NCI-H1092 treated with DMSO at 0.1 percent for 48 hours (cell line): ENCODE data around the gene ZNF280B.
A peak's percentile ranks its signal among the peaks of the same experiment; 100 is the strongest.
"Not testable (repeated sequence)": the region's sequence is repeated elsewhere in the genome, so short reads cannot be mapped to it uniquely, and the experiment has no call there.

Experiments
- DNase-seq: peaks from one replicate; lab custom pipeline; 2025; lab: John Stamatoyannopoulos, UW

ZNF280B gene

GRCh38 chr22:22535662-22536061 is 27.1 kb upstream of the ZNF280B start:
- DNase-seq, result no peak

DNA sequence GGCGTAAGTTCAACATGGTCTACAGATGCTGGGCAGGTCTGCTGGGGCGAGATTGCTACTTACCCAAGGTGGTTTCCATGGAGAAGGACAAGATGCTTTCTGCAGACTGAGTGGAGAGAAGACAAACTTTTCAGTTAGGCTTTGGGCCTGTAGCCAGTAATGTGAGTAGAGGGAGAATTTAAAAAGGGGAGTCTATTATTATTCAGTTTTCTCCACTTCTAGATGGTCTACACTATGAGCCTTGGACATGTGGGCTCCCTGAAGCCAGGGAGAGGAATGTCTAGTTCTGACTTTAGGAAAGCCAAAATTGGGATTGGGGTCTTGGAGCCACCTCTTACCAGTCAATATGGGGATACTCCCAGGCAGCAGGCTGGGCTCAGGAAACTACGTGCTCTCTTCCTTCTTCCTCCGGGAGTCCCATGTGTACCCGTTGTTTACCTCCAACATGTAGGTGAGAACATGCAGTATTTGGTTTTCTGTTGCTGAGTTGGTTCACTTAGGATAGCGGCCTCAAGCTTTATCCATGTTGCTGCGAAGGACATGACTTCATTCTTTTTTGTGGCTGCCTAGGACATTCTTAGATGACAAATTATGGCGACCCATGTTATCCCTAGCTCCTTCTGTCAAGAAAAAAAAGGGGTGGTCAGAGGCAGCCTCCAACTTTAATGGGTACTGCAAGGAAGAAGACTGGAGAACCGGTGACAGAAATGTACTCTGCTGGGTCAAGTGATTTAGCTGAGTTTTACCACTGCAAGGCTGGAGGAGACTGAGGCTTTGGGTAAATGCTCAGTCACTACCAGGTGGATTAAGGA is 26.3 kb upstream of the ZNF280B start:
- DNase-seq, result no peak

DNA sequence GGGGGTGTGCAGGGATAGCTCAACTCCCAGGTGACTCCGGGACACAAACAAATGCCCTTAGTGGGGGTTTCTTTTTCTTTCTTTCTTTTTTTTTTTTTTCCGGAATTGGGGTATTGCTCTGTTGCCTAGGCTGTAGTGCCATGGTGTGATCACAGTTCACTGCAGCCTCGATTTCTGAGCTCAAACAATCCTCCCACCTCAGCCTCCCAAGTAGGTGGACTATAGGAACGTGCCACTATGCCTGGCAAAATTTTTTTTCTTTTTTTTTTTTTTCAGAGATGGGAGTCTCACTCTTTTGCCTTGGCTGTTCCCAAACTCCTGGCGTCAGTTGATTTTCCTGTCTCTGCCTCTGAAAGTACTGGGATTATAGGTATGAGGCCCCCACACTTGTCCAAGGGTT is 25.3 kb upstream of the ZNF280B start:
- no peak for DNase-seq

GRCh38 chr22:22533417-22533816 is 24.9 kb upstream of the ZNF280B start:
- DNase-seq, result no peak

DNA sequence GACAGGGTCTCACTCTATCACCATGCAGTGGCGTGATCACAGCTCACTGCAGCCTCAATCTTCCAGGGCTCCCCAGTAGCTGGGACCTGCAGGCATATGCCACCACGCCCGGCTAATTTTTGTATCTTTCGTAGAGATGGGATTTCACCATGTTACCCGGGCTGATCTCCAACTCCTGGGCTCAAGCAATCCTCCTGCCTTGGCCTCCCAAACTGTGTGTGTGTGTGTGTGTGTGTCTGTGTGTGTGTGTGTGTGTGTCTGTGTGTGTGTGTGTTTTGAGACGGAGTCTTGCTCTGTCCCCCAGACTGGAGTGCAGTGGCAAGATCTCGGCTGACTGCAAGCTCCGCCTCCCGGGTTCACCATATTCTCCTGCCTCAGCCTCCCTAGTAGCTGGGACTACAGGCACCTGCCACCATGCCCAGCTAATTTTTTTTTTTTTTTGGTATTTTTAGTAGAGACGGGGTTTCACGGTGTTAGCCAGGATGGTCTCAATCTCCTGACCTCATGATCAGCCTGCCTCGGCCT is 24.1 kb upstream of the ZNF280B start:
- not testable (repeated sequence) for DNase-seq

- DNase-seq, result no peak
Measured at GRCh38 chr22:22531770-22532546, 23.4 kb upstream of the ZNF280B start.

GRCh38 chr22:22528780-22529179 is 20.2 kb upstream of the ZNF280B start:
- DNase-seq, result no peak

DNA sequence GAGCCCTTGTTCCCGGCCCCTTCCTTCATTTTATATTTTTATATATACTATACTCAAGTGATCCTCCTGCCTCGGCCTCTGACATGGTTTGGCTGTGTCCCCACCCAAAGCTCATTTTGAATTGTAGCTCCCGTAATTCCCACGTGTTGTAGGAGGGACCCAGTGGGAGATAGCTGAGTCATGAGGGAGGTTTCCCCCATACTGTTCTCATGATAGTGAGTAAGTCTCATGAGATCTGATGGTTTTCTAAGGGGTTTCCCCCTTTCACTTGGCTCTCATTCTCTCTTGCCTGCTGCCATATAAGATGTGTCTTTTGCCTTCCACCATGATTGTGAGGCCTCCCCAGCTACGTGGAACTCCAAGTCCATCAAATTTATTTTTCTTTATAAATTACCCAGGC is 18.8 kb upstream of the ZNF280B start:
- DNase-seq, result no peak

- no peak for DNase-seq
Measured at GRCh38 chr22:22526125-22526912, 17.8 kb upstream of the ZNF280B start.

- DNase-seq, result no peak
Measured at GRCh38 chr22:22523494-22523893, 15.0 kb upstream of the ZNF280B start.

DNA sequence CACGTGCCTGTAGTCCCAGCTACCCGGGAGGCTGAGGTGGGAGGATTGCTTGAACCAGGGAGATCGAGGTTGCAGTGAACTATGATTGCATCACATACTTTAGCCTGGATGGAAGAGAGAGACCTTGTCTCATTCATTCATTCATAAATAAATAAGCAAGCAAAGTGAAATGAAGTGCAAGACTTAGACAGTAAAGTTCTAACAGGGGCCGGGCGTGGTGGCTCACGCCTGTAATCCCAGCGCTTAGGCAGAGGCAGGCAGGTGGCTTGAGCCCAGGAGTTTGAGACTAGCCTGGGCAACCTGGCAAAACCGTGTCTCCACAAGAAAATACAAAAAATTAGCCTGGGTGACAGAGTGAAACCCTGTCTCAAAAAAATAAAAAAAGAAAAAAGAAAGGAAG is 13.1 kb upstream of the ZNF280B start:
- no peak for DNase-seq

DNA sequence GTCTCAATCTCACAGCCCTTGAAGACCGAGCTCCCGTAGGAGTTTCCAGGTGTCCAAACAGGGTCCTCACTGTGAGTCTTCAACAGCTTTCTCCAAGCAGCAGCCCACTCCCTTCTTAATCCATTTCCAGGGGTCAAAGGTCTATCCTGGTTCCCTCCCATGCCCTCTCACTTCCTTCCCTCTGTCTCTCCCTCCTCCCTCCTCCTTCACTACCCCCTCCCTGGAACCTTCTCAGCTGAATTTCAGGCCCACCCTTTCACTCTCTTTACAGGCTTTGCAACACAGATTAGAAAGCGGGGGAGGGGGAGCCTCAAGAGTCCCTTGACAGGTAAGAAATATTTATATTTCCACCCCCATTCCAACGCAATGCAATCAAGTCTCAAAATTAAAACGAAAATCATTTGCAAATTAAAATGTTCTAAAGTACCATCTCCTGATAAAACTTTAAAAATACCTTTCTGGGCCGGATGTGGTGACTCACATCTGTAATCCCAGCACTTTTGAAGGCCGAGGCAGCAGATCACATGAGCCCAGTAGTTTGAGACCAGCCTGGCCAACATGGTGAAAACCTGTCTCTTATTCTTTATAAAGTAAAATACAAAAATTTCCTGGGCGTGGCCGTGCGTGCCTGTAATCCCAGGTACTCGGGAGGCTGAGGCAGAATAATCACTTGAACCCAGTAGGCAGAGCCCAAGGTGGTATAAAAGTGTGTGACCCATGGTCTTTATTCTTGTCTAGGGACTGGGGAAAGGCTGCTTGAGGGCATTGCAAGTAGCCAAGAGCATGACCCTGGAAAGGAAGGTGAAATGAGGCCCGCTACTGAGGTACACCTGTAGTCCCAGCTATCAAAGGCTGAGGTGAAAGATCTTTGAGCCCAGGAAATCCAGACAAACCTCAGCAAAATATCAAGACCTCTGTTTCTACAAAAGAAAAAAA is 12.4 kb upstream of the ZNF280B start:
- no peak for DNase-seq

DNA sequence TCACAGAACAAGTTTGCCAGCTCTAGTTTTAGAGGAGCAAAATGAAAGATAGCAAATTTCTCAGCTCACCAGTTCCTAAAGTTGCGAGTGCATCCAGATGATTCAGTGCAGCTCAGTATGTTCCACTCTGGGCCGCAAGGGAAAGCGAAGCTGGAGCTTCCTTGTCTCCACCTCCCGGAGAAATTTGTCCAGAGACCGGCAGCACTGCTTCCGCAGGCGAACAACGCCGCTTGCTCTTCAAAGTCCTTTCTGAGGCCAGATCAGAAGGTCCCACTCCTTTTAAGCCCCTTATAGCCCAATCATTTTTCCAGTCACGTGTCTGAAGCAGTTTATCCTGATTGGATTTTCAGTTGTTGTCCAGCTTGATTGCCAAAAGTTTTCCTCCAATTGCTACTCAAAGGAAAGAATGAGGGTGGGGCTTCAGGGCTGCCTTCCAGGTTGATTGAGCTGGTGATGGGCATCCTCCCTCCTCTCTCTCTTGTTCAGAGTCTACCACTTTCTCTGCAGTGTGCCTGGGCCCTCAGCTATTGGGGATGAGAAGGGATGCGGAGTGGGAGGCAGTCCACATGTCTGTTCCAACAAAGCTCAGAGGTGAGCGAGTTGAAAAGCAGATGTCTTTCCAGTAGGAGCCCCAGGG is 11.6 kb upstream of the ZNF280B start, which contains the start of gene ZNF280A:
Gene ZNF280A, minus strand, starts transcription at position 251 of the 637 bp plus-strand sequence. CDS start 4,640 bp downstream, outside the sequence.
- DNase-seq, result no peak

DNA sequence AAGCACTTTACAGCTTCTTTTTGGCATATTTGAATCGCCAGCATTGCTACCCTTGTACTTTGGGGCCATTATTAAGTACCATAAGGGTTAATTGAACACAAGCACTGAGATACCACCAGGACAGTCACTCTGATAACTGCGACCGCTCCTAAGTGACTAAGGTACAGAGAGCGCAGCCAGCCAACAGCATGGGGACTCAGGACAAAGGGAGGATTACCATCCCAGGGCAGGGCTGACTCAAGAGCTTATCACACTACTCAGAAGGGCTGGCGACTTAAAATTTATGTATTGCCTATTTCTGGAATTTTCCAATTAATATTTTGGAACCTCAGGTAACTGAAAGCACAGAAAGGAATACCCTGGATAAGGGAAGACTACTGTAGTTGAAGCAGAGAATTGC is 11.0 kb upstream of the ZNF280B start:
- no peak for DNase-seq

DNA sequence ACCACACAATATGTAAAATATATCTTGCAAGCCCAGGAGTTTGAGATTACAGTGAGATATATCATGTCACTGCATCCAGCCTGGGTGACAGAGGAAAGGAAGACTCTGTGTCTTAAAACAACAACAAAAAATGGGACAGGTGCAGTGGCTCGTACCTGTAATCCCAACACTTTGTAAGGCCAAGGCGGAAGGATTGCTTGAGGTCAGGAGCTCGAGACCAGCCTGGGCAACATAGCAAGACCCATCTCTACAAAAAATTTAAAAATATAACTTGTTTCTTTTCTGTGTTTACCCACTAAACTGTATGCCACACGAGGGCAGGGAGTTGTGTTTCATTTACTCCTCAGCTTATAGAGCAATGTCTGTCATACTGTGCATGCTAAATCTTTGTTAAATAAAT is 8.4 kb upstream of the ZNF280B start:
- no peak for DNase-seq

DNA sequence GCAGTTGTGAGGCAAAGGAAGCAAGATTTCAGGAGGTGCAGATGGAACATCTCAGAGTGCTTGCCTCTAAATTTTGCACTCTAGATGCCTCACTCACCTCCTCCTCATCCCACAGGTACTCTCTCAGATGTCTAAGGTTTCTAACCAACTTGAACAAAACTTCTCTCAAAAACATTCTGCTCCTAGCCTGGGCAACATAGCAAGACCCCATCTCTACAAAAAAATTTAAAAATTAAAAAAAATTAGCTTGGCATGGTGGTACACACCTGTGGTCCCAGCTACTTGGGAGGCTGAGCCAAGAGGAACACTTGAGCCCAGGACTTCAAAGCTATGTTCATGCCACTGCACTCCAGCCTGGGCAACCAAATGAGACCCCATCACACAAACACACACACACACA is 7.3 kb upstream of the ZNF280B start:
- DNase-seq, result no peak

- peak; percentile 44 for DNase-seq
Measured at GRCh38 chr22:22514431-22514830, 5.9 kb upstream of the ZNF280B start.

DNA sequence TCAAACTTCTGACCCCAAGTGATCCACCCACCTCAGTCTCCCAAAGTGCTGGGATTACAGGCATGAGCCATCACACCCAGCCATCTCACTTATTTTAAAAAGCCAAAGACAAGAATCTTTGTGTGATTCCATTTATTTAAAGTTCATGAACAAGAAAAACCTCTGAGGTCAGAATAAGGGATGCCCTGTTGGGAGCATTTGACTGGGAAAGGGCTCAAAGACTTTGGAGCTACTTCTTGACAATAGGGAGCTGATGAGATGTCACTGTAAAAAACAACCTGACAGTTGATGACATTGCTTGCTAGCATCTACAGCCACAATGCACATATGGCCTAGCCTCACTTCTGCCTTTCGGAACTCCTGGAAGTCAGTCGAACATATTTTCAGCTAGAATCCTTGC is 5.1 kb upstream of the ZNF280B start:
- DNase-seq, result no peak

- DNase-seq, result no peak
Measured at GRCh38 chr22:22512951-22513350, 4.4 kb upstream of the ZNF280B start.

- DNase-seq, result not testable (repeated sequence)
Measured at GRCh38 chr22:22510833-22511232, 2.3 kb upstream of the ZNF280B start.

GRCh38 chr22:22509912-22510311 is 1.4 kb upstream of the ZNF280B start:
- DNase-seq, result not testable (repeated sequence)
